Ammon's horn (tissue), 1 donor: ENCODE measurements around the gene TRABD2A.

Experiments used
- DNase-seq: peaks from one replicate; pipeline ENCODE4 v3.0.0-alpha.2; 2016; ENCODE audit warnings: low spot score

Gene TRABD2A

DNA sequence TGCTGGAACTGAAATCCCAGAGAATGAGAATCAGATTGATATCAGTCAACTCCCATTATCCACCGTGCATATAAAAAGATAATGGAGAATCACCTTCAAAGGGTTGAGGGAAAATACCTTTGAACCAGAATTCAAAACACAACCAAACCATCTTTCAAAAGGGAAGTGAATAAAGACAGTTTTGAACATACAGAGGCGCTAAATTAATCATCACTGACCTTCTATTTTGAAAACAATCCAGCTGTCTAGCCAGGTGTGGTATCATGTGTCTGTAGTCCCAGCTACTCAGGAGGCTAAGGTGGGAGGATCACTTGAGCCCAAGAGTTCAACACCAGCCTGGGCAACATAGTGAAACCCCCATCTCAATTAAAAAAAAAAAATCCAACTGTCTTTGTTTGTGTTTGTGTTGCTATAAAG lies 63.6 kb downstream of the TRABD2A start:
- no peak for DNase-seq

DNA sequence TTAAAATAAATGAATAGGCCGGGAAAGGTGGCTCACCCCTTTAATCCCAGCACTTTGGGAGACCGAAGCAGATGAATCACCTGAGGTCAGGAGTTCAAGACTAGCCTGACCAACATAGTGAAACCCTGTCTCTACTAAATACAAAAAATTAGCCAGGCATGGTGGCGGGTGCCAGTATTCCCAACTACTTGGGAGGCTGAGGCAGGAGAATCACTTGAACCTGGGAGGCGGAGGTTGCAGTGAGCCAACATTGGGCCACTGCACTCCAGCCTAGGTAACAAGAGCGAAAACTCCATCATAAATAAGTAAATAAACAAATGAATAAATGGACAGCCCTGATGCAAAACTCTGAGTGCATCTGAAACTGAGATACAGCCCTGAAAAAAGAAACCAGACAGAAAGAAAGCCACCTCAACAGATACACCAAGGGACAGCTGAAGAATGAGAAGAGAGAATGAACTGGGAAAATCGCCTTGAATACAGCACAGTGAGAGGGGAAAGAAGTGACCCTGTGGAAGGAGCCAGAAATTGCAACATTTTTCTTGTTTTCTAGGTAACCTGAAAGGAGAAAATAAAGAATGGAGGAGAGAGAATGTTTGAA lies 64.4 kb downstream of the TRABD2A start:
- no peak for DNase-seq

GRCh38 chr2:84815146-84815545 lies 65.7 kb downstream of the TRABD2A start:
- DNase-seq = no peak

GRCh38 chr2:84811839-84812431 lies 68.9 kb downstream of the TRABD2A start:
- DNase-seq = no peak

GRCh38 chr2:84808279-84808678 lies 72.6 kb downstream of the TRABD2A start:
- no peak for DNase-seq

DNA sequence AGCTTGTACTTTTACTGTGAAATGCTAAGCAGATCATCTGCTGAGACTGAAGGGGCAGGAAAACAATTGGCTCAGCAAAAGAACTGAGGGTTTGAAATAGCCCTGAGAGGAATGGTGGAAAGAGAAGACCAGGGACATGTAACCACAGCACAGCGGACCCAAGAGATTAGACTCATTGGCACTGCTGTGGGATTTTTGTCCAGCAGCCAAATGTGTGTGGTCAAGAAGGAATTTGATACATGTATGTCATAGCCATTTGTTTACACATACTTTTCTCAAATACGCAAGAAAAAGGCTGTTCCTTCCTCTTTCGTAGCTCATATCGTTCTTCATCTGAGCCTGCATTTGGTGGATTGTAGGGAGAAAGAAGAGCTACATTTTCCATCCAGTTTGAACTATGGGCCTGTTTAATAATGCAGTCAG lies 73.8 kb downstream of the TRABD2A start:
- no peak for DNase-seq

GRCh38 chr2:84805250-84805958 lies 75.5 kb downstream of the TRABD2A start:
- no peak for DNase-seq

DNA sequence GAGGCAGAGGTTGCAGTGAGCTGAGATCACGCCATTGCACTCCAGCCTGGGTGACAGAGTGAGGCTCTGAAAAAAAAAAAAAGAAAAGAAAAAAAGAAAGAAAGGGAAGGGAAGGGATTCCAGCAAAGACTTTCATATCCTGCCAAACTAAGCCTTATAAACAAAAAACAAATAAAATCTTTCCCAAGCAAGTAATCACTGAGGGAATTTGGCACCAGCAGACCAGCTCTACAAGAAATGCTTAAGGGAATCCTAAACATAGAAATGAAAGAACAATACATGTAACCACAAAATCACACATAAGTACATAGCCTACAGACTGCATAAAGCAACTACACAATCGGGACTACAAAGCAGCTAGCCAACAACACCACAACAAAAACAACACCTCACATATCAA lies 79.1 kb downstream of the TRABD2A start:
- DNase-seq = no peak

GRCh38 chr2:84800194-84800805 lies 80.6 kb downstream of the TRABD2A start:
- no peak for DNase-seq

- no peak for DNase-seq
These were observed 81.1 kb downstream of the TRABD2A start for GRCh38 chr2:84799772-84800171.

- DNase-seq = peak; percentile 54
These were observed 83.6 kb downstream of the TRABD2A start for GRCh38 chr2:84797271-84797670.

DNA sequence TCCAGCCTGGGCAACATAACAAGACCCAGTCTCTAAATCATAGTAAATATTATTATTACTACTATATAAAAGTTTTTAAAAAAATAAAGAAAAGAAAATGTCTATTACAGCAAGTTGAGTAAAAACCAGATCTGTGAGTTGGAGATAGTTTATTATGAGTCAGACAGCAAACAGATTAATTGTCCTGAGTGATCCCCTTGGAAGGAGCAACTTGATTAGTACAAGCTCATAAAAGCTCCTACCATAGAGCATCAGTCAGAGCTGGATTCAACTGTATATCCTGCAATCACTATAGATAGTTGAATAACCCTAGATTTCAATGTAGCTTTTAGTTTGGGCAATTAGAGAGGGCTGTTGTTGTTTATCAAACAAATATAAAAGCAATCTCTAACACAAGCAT lies 84.1 kb downstream of the TRABD2A start:
- DNase-seq = no peak

DNA sequence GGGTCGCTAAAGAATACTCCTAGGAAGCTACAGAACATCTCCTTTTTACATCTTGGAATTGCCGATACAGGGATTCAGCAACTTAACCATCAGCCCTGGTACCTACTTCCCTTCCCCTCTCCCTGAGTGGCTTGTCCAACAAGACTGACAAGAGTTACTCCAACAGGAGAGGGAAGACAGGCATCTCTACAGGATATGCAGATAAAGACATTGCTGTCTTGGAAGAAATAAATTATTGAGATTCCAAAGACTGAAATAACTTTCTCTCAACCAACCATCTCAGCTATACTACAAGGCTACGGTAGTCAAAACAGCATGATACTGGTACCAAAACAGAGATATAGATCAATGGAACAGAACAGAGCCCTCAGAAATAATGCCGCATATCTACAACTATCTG lies 87.2 kb downstream of the TRABD2A start:
- no peak for DNase-seq

- DNase-seq = no peak
These were observed 87.9 kb downstream of the TRABD2A start for GRCh38 chr2:84792856-84793522.

GRCh38 chr2:84788498-84788897 lies 92.4 kb downstream of the TRABD2A start:
- no peak for DNase-seq

DNA sequence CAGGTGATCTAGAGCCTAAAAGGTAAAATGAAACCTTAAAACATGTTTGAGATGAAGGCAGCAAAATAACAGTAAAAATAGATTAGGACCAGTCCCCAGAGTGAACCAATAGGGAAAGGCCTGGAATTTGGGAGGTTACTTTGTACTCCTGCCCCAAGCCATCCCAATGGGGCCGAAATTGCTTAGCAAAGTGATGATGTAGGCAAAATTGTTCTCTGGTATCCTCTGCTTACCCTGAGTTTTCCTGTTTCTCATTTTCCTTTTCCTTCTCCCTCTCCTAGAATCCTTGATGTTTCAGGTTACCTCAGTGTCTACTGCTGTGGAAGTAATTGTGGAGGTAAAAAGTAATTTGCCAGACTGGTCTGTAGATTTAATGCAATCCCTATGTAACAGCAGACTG lies 92.9 kb downstream of the TRABD2A start:
- DNase-seq = no peak

DNA sequence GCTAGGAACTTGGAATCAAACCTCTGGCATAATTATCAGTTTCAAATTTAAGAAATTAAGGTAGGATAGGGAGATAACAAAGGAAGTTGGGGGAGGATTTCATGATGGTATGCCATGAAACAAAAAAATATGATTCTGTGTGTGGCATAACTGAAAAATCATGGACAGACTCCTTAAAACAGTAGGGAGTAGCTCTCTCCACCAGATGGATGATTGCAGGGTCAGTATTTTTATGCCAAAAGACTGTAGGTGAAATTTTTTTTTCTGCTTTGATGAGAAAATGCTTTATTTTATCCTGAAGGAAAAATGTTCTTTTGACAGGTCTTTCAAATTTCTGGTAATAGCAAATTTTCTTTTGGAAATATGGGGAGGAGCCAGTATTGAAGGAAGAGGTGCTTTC lies 94.3 kb downstream of the TRABD2A start:
- no peak for DNase-seq

DNA sequence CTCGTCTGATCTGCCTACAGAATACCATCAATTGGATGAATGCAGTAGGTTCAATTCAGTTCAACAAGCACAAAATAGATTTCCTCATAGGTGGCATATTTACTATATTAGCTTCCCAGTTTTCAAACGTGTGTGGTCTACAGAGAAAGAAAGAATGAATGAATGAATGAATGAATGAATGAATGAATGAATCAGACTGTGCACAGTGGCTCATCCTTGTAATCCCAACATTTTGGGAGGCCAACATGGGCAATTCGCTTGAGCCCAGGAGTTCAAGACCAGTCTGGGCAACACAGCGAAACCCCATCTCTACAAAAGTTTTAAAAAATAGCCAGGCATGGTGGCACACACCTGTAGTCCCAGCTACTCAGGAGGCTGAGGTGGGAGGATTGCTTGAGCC lies 94.9 kb downstream of the TRABD2A start:
- no peak for DNase-seq

DNA sequence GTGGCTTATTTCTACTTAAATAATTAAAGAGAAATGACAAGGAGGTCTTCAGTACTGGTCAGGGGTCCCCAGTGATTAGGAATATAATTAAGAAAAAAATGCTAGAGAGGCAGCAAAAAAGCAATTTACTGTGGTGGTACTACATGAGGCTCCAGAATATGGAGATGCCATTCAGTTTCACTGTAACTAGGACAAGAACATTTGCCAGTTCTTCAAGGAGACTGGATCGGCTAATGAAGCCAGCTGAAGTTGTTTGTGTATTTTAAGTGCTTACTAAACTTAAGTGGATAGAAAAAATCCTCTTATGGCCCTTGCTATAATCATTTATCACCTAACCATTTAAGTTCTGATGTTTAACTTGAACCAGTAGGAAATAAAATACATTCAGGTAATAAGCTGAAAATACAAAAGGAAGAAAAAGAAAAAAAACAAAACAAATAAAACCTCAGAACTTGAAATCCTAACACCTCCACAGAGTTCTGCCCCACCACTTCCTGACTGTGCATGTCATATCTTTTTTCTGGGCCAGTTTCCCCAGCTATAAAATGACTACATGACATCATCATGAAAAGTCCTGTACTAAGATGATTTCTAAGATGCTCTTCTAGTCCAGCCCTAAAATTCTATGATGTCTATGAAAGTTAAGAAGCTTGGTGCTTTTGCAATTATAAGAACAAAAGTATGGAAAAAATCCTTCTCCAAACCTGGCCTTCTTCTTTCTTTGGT lies 98.0 kb downstream of the TRABD2A start:
- DNase-seq = no peak

- DNase-seq = no peak
These were observed 98.8 kb downstream of the TRABD2A start for GRCh38 chr2:84781942-84782716.

- no peak for DNase-seq
These were observed 101.1 kb downstream of the TRABD2A start for GRCh38 chr2:84779781-84780180.
